ENCODE data around the gene HES2.
"Not testable (repeated sequence)": the region's sequence is repeated elsewhere in the genome, so short reads cannot be mapped to it uniquely, and the experiment has no call there.

HES2 gene

DNA sequence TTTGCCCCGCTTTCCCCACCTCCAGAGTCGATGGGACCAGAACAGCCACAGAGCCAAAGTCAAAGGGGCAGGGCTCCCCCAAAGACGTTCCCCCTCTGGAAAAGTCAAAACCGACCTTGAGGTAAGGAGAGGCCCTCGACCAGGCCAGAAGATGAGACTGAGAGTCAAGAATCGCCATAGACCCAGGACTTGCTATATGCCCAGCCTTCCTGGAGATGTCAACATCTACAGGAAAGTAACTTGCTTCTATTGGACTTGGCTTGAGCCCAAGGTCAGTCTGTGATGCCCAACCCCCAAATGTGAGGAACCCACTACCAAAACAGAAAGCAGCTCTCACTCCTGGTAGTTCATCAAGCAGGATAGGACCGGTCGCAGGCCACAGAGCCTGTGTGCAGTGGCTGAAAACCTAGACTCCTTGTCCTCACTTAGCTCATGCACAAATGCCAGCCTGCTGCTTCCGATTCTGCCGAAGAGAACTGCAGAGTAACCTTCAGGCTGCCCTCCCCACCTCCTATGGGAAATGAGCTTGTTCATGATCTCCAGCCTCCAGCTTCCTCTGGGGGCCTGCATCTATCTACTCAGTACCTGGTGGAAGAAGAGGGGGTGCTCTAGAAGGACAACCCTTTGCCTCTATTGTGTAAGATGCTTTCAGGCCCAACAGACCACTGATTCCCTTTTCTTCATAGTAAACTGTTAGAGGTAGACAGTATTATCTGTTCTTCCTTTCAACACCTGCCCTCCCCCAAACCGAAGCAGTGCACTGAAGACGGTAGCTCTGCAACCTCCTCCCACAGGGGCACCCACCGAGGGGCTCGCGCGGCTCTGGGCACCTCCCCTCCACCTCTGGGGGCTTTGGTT, 27.5 kb downstream of the HES2 start:
- no peak for DNase-seq (ENCODE audit: low read depth, low spot score)

DNA sequence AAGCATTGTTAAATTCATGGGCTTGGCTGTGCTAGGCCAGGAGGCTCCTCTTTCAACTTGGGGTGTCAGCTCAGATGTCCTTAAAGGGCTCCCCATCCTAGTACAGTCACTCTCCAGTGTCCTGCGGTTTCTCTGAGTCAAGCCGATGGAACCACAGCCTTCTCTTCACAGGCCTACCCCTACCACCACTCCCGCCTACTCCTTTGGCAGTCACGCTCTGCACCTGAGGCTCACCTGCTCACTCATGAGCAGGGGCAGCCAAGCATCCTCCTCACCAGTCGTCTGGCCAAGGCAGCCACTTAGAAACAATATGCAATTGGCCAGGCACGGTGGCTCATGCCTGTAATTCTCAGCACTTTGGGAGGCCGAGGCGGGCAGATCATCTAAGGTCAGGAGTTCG, 29.7 kb downstream of the HES2 start:
- no peak for DNase-seq (ENCODE audit: low read depth, low spot score)

DNA sequence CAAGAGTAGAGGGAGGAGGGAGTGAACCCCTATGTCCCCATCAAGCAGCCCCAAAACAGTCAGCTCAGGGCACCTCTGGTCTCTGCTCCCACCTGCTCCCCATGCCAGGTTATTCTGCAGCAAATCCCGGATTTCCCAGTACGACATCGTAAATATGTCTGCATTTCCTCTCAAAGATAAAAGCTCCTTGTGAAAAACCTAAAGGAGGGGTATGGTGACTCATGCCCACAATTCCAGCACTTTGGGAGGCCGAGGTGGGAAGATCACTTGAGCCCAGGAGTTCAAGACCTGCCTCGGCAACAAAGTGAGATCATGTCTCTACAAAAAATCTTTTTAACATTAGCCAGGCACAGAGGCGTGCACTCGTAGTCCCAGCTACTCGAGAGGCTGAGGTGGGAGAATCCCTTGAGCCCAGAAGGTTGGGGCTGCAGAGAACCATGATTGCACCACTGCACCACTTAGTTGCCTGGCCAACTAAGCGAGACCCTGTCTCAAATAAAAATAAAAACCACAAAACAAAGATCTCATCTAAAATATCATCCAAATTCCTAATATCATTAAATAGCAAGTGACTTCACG, 33.3 kb downstream of the HES2 start:
- no peak for DNase-seq (ENCODE audit: low read depth, low spot score)

DNA sequence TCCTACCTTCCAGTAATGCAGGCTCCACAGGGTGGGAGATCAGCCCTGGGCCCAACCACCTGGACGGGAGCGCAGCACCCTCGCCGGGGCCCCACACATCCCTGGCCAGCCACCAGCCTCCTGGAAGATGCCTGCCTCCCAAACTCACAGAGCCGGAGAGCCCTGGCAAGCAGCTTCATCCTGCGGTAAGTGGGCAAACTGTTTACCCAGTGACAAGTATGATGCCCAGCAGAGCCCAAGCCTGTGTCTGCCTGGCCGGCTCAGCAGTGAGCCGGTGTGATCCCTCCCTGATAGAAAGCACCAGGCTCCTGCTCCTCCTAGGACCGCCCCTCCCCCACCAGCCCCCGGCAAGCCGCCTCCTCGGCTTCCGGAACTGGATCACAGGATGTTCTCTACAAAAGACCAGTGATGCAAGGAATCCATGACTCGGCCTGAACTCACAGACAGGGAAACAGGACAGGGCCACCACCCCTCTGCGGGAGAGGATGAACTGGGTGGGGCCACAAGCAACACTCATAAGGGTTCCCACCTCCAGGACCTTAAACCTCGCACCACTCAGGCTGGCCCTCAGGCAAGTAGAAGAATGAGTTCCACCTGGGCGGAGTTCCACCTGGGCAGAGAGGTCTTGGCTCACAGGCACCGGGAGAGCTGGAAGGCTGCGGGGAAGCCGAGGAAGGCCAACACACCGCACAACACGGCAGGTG, 34.1 kb downstream of the HES2 start:
- DNase-seq (ENCODE audit: low read depth, low spot score): peak; percentile 29

DNA sequence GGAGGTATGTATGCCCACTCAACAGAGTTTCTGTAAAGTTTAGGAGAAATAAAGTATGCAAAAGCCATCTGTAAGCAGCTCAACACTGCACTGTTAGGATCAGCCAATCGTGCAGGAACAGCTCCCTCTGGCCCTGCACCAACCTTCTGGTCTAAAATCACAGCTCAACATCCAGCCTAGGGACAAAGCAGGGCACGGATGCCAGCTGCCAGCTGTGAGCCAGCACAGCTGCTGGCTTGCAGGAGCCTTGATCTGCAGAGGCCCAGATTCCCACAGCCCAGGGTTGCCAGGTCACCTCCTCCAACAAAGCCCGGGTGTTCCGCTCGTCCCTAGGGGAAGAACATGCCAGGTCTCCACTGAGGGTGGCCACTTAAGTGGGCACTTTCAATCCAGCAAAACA, 34.8 kb downstream of the HES2 start:
- no peak for DNase-seq (ENCODE audit: low read depth, low spot score)

DNA sequence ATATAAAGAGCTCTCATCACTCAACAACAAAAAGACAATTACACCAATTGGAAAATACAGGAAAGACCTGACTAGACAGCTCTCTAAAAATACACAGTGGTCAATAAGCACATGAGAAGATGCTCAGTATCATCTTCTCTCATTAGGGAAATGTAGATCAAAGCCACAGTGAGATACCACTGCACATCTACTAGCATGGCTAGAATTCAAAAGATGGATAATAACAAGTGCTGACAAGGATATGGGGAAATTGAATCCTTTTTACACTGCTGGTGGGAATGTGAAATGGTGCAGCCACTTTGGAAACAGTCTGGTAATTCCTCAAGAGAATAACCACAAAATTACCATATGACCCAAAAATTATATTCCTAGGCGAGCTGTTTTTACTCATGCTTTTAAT, 35.6 kb downstream of the HES2 start:
- DNase-seq (ENCODE audit: low read depth, low spot score): no peak

DNA sequence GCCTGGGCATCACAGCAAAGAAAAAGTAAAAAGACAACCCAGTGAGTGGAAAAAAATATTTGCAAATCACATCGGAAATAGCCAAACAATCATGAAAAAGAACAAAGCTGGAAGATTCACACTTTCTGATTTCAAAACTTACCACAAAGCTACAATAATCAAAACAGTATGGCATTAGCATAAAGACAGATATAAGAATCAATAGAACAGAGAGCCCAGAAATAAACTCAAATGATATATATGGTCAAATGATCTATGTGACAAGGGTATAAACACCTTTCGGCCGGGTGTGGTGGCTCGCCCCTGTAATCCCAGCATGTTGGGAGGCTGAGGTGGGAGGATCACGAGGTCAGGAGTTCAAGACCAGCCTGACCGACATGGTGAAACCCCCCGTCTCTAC, 39.7 kb downstream of the HES2 start:
- no peak for DNase-seq (ENCODE audit: low read depth, low spot score)

DNA sequence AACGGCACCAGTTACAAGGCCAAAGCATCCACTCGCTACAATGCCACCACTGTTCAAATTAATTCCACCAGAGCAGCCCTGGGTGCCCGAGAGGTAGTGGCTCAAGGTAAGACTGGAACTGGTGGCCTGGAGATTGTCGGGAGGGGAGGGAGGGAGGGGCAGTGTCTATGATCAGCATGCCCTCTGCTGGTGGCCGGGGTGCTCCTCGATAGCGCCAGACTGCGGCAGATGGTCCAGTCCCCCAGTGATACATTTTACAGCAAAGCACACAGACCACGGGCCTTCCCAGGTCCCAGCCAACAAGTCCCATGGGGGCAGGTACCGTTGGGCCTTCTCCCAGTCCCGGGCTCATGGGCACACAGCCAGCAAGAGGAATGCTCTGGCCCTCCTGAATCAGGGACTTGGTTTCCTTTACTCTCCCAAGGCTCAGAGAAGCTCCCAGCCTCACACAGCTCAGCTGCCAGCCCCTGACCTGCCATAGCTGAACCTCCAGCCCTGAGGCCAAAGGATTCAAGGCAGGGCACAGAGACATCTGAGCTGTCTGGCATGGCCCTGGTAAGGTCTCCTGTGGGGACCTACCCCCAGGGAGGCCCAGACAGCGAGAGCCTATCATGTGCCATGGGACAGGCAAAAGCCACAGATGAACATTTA, 41.5 kb downstream of the HES2 start:
- DNase-seq (ENCODE audit: low read depth, low spot score): no peak

DNA sequence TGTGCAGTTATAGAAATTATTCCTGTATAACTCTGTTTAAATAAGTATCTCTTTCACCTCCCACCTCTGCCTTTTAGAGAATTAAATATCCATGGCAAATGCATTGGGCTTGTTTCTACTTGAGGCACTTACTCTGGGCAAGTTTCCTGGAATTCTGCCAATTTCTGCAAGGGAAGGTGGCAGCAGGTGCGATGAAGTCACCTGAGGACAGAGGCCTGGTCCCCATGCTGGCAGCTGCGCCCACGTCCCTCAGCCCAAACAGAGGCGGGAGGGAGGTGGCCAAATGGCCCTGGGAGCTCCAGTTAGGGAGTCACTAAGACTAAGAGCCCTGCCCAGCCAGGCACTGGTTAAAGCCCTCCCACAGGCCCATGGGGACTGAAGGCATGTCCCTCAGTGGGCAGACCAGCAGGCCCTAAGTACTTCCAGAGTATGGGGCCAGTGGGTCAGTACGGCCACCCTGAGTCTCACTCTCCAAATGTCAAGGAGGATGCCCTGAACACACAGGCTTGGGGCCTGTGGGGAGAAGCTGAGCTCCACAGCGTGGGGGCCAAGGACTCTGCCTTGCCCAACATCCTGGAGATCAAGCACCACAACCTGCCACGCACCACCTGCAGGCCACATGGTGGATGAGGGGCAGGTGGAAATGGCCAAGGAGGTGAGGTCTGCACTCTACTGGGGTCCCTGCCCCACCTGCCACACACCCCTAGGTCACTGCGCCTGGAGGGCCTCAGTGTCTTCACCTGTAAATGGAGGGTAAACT, 45.6 kb downstream of the HES2 start:
- no peak for DNase-seq (ENCODE audit: low read depth, low spot score)

DNA sequence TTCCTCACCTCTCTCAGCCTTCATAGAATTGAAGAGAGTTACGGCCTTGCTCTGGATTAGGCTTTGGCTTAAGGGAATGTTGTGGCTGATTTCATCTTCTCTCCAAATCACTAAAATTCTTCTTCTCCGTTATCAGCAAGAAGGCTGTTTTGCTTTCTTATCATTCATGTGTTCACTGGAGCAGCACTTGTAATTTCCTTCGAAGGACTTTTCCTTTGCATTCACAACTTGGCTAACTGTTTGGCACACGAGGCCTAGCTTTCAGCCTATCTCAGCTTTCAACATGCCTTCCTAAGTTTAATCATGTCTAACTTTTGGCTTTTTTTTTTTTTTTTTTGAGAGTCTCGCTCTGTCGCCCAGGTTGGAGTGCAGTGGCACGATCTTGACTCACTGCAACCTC, 47.5 kb downstream of the HES2 start:
- not testable (repeated sequence) for DNase-seq (ENCODE audit: low read depth, low spot score)

DNA sequence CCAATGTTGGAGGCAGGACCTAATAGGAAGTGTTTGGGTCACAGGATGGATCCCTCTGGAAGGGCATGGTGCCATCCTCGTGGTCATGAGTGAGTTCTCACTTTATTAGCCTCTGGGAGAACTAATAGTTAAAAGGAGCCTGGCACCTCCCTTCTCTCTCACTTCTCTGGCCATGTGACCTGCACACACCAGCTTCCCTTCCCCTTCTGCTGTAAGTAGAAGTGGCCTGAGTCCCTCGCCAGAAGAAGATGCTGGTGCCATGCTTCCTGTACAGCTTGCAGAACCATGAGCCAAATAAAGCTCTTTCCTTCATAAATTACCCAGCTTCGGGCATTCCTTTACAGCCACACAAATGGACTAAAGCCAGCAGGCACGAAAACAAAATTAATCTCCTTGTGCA, 49.7 kb downstream of the HES2 start:
- no peak for DNase-seq (ENCODE audit: low read depth, low spot score)

DNA sequence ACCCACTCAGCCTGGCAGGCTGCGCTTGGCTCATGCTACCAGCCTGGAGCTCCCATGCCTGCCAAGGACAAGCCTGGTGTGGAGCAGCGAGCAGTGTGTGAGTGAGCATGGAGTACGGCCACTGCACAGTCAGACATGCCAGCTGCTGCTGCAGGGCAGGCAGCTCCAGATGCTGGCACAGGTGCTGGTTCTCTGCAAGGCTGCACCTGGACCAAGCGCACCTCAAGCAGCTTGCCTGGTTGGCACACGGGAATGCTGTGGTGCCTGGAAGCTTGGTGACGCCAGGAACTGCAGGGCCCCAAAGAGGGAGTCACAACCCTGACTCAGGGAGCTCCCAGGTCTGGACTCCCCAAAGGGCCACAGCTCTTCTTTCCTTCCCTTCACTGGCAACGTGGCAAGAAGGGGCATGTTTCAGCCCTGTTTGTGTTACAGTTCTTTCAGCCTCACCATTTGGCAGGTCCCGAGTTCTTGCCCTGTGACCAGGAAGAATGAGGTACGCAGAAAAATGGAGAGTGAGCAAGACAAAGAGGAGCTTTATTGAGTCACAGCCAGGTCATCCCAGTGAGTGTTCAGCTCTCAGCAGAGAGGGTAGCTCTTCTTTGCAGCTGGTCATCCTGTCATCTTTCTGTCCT, 52.2 kb downstream of the HES2 start:
- DNase-seq (ENCODE audit: low read depth, low spot score): no peak

DNA sequence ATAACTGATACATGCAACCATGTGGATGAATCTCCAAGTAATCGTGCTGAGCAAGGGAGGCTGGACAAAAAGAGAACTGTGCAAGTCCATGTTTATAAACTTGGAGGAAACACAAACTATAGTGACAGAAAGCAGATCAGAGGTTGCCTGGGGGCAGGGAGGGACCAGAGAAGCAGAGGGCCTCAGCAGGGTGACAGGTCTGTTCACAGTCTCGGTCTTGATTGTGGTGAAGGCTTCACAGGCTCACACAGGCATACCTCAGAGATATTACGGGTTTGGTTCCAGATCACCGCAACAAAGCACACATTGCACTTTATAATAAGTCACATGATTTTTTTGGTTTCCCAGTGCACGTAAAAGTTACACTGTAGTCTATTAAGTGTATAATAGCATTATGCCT, 54.7 kb downstream of the HES2 start:
- no peak for DNase-seq (ENCODE audit: low read depth, low spot score)

DNA sequence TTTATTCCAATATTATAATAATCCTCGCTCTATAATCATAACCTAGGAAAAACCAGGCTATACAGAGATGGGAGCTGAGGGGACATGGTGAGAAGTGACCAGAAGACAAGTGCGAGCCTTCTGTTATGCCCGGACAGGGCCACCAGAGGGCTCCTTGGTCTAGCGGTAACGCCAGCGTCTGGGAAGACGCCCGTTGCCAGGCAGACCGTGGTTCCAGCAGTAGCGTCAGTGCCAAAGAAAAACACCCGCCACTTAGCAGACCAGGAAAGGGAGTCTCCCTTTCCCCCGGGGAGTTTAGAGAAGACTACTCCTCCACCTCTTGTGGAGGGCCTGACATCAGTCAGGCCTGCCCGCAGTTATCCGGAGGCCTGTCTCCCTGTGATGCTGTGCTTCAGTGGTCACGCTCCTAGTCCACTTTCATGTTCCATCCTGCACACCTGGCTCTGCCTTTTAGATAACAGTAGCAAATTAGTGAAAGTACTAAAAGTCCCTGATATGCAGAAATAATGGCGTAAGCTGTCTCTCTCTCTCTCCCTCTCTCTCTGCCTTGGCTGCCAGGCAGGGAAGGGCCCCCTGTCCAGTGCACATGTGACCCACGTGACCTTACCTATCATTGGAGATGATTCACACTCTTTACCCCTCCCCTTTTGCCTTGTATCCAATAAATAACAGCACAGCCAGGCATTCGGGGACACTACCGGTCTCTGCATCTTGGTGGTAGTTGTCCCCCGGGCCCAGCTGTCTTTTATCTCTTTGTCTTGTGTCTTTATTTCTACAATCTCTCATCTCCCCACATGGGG, 56.4 kb downstream of the HES2 start:
- not testable (repeated sequence) for DNase-seq (ENCODE audit: low read depth, low spot score)
